HepG2 (cell line): Measurements from ENCODE around the gene TTLL13. TPM values are rescaled to one million over a fixed set of nuclear protein-coding genes. Genes with fewer than 3 reads are reported as not detected.
A peak's percentile ranks its signal among the peaks of the same experiment; 100 is the strongest.

Source experiments
- AHR ChIP-seq: IDR thresholded peaks from 2 replicates; pipeline ENCODE4 v1.6.1; 2018; ENCODE audit warnings: missing genetic modification reagents, missing compliant biosample characterization
- BCL3 ChIP-seq: sonication (generic); formaldehyde crosslinking; IDR thresholded peaks from 2 replicates; pipeline ENCODE4 v1.5.1; 2020; ENCODE audit warnings: mild to moderate bottlenecking, missing genetic modification reagents, moderate library complexity
- BORCS8-MEF2B ChIP-seq: sonication (generic); formaldehyde crosslinking; IDR thresholded peaks from 2 replicates; pipeline ENCODE4 v1.8.0; 2022; ENCODE audit warnings: mild to moderate bottlenecking, missing genetic modification reagents
- EED ChIP-seq: sonication (generic); formaldehyde crosslinking; IDR thresholded peaks from 2 replicates; pipeline ENCODE4 v1.5.0; 2020; ENCODE audit warnings: mild to moderate bottlenecking, missing genetic modification reagents
- KDM2A ChIP-seq: sonication (generic); formaldehyde crosslinking; IDR thresholded peaks from 2 replicates; pipeline ENCODE4 v1.4.0; 2020; ENCODE audit warnings: low read depth, missing genetic modification reagents, borderline replicate concordance
- NPAS2 ChIP-seq: sonication (generic); formaldehyde crosslinking; IDR thresholded peaks from 2 replicates; pipeline ENCODE4 v1.8.0; 2022; ENCODE audit warnings: mild to moderate bottlenecking, missing genetic modification reagents, borderline replicate concordance
- RFX1 ChIP-seq: fragments of 450-650 bp; IDR thresholded peaks from 2 replicates; pipeline ENCODE4 v1.6.1; 2017
- STAG1 ChIP-seq: sonication (generic); formaldehyde crosslinking; IDR thresholded peaks from 2 replicates; pipeline ENCODE4 v1.4.0; 2020; ENCODE audit warnings: missing genetic modification reagents
- ZBTB38 ChIP-seq: sonication (generic); formaldehyde crosslinking; IDR thresholded peaks from 2 replicates; pipeline ENCODE4 v1.5.1; 2020; ENCODE audit warnings: mild to moderate bottlenecking, missing genetic modification reagents
- ZBTB7B ChIP-seq: sonication (generic); formaldehyde crosslinking; IDR thresholded peaks from 2 replicates; pipeline ENCODE4 v1.4.0; 2020; ENCODE audit warnings: missing genetic modification reagents
- ZFP91 ChIP-seq: sonication (generic); formaldehyde crosslinking; IDR thresholded peaks from 2 replicates; pipeline ENCODE4 v1.9.0; 2022; ENCODE audit warnings: missing genetic modification reagents, mild to moderate bottlenecking, borderline replicate concordance
- ZMYM4 ChIP-seq: sonication (generic); formaldehyde crosslinking; IDR thresholded peaks from 2 replicates; pipeline ENCODE4 v1.8.1; 2023; ENCODE audit warnings: mild to moderate bottlenecking, missing genetic modification reagents
- ZNF446 ChIP-seq: sonication (generic); formaldehyde crosslinking; IDR thresholded peaks from 2 replicates; pipeline ENCODE4 v1.5.0; 2020; ENCODE audit warnings: mild to moderate bottlenecking, missing genetic modification reagents
- ZNF574 ChIP-seq: sonication (generic); formaldehyde crosslinking; IDR thresholded peaks from 2 replicates; pipeline ENCODE4 v1.4.0; 2020; ENCODE audit warnings: missing genetic modification reagents
- polyA plus RNA-seq, 8 experiments: library from polyadenylated mRNA; depleted of rRNA in 3 of 8; stranded (reverse) in 7 of 8; unstranded in 1 of 8; fragments of >200 nt; fragmentation: Illumina TruSeq in 4 of 8; extraction: Trizol in 4 of 8; gene quantifications; 2 replicates each; pipeline versions ENCODE4 v1.2.1 to v1.2.3, GENCODE V29; 2011 to 2016; ENCODE audit warnings: low read depth in 4 of 8, missing spikeins in 1 of 8, mixed read lengths in 1 of 8; ENCODE audit not compliant: insufficient read depth in 1 of 8
- total RNA-seq, 5 experiments: library from RNA; depleted of rRNA; stranded (reverse); fragments of >200 nt; fragmentation: Illumina TruSeq; extraction: Trizol; gene quantifications; 2 replicates each; pipeline ENCODE4 v1.2.3, GENCODE V29; 2016; ENCODE audit warnings: low read depth in 1 of 5
- TF ChIP-seq, protein P1 (sequence below): sonication (generic); formaldehyde crosslinking; IDR thresholded peaks from 2 replicates; pipeline ENCODE4 v1.5.0; 2020; ENCODE audit warnings: mild to moderate bottlenecking, missing genetic modification reagents, moderate library complexity
- TF ChIP-seq, protein P2 (sequence below): sonication (generic); formaldehyde crosslinking; IDR thresholded peaks from 2 replicates; pipeline ENCODE4 v1.4.0; 2020; ENCODE audit warnings: missing genetic modification reagents, borderline replicate concordance

The TTLL13 gene
- total and polyA plus RNA-seq, 2 of the 13 experiments (the other 11 are each of a cell fraction or from before 2014, with no cell fraction given), result 0.07 to 0.29 TPM

GRCh38 chr15:90300988-90301706 lies 51.8 kb downstream of the TTLL13 start (continued):
- 0 out of 2 replicates have a peak, but pooled peaks have one; percentile 32 for TF ChIP-seq BCL3 (CRISPR knock-in tag)
- TF ChIP-seq BORCS8-MEF2B (CRISPR knock-in tag), result 0 out of 2 replicates have a peak, but pooled peaks have one; percentile 60
- TF ChIP-seq ZFP91 (CRISPR knock-in tag), result peak; percentile 36; the same call in 1 of the 2 replicates
- peak; percentile 14; the same call in 1 of the 2 replicates for TF ChIP-seq ZBTB7B (CRISPR knock-in tag)
- TF ChIP-seq, protein P1, sequence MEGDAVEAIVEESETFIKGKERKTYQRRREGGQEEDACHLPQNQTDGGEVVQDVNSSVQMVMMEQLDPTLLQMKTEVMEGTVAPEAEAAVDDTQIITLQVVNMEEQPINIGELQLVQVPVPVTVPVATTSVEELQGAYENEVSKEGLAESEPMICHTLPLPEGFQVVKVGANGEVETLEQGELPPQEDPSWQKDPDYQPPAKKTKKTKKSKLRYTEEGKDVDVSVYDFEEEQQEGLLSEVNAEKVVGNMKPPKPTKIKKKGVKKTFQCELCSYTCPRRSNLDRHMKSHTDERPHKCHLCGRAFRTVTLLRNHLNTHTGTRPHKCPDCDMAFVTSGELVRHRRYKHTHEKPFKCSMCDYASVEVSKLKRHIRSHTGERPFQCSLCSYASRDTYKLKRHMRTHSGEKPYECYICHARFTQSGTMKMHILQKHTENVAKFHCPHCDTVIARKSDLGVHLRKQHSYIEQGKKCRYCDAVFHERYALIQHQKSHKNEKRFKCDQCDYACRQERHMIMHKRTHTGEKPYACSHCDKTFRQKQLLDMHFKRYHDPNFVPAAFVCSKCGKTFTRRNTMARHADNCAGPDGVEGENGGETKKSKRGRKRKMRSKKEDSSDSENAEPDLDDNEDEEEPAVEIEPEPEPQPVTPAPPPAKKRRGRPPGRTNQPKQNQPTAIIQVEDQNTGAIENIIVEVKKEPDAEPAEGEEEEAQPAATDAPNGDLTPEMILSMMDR (CRISPR knock-in tag), result peak; percentile 85
- no peak for TF ChIP-seq KDM2A (CRISPR knock-in tag)
- peak; percentile 60 for TF ChIP-seq ZNF574 (CRISPR knock-in tag)
- TF ChIP-seq STAG1, result peak; percentile 42
- no peak for TF ChIP-seq ZNF446 (CRISPR knock-in tag)
- TF ChIP-seq ZBTB38 (CRISPR knock-in tag), result no peak
- TF ChIP-seq EED (CRISPR knock-in tag), result peak; percentile 61; the same call in 1 of the 2 replicates
- TF ChIP-seq NPAS2 (CRISPR knock-in tag), result no peak
- TF ChIP-seq RFX1, result no peak
- TF ChIP-seq ZMYM4 (CRISPR knock-in tag), result peak; percentile 51
- TF ChIP-seq, protein P2, sequence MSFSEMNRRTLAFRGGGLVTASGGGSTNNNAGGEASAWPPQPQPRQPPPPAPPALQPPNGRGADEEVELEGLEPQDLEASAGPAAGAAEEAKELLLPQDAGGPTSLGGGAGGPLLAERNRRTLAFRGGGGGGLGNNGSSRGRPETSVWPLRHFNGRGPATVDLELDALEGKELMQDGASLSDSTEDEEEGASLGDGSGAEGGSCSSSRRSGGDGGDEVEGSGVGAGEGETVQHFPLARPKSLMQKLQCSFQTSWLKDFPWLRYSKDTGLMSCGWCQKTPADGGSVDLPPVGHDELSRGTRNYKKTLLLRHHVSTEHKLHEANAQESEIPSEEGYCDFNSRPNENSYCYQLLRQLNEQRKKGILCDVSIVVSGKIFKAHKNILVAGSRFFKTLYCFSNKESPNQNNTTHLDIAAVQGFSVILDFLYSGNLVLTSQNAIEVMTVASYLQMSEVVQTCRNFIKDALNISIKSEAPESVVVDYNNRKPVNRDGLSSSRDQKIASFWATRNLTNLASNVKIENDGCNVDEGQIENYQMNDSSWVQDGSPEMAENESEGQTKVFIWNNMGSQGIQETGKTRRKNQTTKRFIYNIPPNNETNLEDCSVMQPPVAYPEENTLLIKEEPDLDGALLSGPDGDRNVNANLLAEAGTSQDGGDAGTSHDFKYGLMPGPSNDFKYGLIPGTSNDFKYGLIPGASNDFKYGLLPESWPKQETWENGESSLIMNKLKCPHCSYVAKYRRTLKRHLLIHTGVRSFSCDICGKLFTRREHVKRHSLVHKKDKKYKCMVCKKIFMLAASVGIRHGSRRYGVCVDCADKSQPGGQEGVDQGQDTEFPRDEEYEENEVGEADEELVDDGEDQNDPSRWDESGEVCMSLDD (CRISPR knock-in tag), result no peak
- TF ChIP-seq AHR (CRISPR knock-in tag), result 0 out of 2 replicates have a peak, but pooled peaks have one; percentile 31
